Measurements from ENCODE around the gene TRUB1.

Gene TRUB1

DNA sequence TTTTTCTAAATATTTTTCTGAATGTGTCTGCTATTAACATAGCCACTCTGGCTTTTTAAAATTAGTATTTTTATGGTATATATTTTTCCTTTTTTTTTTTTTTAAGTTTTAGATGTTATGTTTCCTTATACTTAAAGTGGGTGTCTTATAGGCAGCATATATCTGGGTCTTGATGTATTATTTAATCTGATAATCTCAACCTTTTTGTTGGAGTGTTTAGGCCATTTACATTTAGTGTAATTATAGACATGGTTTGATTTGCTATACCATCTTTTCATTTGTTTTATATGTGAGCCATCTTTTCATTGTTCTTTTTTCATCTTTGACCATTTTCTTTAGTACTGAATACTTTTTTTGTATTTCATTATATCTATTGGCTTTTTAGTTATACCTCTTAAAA, 45.0 kb downstream of the TRUB1 start:
- DNase-seq (ENCODE audit: low spot score): no peak

DNA sequence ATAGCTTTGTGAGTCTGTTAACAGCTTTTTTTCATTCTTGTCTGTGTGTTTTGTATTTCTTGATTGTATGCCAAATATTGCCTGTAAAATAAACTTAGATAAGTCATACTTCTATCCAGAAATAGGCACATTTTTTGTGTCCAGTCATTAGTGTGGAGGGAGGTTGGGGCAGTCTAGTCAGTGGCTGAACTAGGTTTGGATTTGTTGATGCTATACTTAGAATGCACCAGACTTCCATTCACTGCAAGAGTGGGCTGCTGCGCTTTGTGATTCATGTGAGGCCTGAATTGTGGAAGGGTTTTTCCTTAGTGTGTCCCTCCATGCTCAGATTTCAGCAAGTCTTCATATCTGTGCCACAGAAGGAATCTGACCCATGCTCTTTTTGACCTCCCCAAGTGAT, 50.0 kb downstream of the TRUB1 start:
- DNase-seq (ENCODE audit: low spot score): peak; percentile 19

DNA sequence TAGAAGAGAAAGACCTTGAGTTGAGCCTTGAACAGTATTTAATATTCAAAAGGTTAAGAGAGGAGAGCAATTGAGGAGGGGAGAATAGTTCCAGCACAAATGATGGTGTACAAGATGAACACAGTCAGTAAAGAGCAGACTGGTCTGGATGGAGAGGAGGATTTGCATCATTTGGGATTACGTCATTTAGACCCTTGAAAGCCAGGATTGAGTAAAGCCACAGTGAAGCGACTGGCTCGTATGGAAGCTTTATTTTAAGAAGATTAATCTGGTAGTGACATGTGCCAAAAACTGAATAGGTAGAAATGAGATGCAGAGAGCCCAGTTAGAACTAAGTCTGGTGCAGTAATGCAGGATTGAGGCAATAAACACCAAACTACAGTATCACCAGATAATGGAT, 52.6 kb downstream of the TRUB1 start:
- no peak for DNase-seq (ENCODE audit: low spot score)

DNA sequence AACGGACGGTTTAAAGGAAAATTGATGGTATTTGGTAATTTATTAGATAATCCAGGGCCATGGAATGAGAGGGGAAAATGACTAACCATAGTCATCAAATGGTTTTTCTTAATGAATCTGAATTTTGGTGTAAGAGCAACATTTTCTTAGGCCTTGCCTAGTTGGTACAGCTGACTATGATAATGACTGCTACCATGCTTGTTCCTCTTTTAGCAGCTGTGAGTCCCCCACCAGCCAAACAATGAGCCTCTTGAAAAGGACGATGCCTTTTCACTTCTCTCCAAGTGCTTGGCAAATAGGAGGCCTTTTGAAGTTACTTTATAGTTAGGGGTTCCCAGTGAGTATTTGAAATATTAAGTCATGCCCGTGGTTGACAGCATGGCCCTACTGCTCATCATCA, 53.0 kb downstream of the TRUB1 start:
- no peak for DNase-seq (ENCODE audit: low spot score)

DNA sequence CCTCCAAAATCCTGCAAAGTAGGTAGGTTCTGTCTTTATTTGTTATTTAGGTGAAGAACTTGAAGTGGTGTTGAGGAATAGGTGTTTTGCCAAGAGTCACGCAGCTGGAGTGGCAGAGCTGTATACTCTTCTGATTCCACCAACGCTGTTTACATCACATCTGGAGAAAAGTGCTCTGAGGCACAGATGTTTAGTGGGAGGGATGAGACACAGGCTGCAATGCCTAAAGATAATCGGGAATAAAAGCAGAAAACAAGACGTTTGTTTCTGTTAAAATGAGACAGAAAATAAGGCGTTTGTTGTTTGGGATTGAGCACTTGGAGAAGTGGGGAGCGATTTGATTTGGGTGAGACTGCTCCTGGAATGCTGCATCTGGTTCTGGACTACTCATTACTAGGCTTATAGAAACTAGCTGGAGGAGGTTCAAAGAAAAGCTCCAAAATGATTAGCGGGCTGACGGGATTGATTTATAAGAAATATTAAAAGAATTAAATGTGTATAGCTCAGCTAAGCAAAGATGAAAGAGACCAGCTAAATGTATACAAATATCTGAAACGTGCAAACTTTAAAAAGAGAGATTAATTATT, 54.3 kb downstream of the TRUB1 start:
- DNase-seq (ENCODE audit: low spot score): no peak

DNA sequence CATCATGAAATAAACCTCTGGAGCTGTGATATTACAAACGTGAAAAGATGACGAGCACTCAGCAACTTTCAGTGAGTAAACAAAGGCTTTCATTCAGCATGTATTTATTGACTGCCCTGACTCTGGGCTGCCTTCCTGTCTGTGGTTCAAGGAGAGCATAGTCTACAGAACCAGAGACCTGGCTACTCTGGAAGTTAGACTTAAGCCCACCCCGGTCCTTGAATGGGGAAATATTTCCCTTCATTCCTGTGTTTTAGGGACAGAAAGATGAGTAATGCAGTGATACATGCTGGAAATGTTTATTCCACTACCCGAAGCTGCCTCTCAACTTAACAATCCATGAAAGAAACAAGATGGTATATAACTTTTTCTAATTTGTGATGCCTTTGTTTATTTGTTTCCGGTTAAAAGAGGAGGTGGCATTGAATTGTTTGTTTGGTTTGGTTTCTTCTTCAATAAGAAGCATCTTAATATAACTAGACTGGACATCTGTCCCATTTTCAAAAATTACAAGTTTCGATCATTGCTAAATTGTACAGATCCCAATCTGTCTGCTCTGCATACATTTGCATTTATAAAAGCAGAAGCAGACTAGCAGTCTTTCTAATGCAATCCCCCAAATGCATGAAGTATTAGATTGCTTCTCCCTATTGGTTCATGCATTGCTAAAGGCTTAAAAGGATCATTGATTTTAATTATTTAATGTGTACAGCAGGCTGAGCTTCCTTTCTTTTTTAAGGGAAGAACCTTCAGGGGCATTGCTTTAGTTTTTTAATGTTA, 57.7 kb downstream of the TRUB1 start:
- DNase-seq (ENCODE audit: low spot score): no peak

DNA sequence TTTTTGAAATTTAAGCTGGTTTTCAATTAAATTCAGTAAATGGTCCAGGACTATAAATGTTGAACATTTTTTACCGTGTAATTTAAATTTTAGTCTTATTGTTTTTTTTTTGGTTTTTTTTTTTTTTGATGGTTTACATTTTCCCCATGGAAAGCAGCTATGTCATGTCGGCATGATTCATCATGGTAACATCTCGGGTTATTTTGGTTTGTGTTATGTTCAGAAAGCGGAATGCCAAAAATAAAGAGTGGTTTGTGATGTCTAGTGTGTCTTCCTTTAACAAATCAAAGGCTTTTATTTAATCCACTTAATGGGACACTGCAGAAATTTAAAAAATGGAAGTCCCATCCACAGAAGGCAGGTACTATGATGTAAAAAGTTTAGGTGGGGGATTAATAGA, 58.5 kb downstream of the TRUB1 start:
- no peak for DNase-seq (ENCODE audit: low spot score)

DNA sequence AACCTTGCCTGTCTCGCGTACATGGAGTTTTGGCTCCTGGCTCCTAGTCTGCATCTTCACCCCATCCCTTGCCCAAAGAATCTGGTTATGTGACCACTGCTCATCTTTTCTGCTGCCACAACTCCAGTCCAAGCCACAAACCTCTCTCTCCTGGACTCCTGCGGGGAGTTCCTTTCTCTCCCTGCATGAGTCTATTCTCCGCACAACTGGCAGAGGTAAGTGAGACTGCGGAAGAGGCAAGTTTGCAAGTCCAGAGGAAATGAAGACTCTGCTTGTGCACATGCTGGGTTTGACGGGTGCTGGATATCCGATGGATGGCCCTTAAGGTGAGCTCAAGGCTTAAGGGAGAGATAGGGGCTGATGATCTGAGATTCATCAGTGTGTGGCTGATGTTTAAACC, 61.0 kb downstream of the TRUB1 start:
- DNase-seq (ENCODE audit: low spot score): no peak

DNA sequence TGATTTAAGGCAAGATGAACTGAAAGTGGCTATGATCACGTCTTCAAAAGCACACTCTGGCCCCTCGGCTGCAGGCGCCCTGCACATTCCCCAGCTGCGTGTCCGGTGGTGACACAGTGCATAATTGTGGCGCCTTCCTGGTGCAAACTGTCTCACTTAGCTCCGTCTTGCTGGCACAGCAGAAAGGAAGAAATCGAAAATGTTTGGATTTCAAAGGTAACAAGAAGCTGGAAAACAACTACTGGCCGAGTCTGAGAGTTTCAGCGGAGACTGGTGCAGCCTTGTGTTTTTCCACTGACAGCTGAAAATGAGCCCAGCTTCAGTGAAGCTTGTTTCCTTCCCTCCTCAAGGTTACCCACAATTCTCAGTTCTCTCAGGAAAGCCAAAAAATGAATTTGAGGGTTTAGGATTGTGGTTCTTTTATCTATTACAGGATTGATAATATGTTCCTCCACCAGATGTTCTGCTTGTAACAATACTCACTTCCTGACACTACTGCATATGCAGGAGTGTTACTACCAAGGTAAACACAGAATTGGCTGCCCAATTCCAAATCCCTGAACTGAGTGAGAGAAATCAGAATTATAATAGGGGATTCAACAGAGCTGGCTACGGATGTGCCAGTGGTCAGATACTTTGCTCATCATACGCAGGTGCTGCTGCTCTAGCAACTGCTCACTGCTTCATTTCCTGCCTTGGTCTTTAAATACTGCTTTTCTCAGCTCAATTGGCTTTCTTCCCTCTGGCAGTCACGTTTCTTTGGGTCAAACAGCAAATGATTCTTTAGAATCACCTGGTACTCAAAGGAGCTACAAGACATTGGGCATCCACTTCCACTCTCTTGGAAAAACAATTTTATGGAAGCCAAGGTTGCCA, 63.7 kb downstream of the TRUB1 start:
- no peak for DNase-seq (ENCODE audit: low spot score)

DNA sequence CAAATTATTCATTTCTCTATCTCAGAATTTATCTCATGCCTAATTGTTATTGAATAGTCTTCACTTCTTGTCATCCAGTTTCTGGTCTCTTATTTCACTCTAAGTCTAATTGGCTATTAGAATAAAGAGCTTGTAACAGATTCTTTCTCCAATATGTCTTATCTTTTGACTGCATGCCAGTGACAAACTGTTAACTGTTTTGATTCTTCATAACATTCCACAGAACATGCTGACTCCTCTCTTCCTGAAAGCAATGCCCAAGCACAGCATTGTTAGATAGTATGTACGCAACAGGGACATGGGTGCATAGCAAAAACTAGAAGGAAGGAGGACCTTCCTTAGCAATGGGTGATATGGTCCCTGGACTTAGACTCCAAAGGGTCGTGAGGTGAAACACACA, 65.4 kb downstream of the TRUB1 start:
- no peak for DNase-seq (ENCODE audit: low spot score)

DNA sequence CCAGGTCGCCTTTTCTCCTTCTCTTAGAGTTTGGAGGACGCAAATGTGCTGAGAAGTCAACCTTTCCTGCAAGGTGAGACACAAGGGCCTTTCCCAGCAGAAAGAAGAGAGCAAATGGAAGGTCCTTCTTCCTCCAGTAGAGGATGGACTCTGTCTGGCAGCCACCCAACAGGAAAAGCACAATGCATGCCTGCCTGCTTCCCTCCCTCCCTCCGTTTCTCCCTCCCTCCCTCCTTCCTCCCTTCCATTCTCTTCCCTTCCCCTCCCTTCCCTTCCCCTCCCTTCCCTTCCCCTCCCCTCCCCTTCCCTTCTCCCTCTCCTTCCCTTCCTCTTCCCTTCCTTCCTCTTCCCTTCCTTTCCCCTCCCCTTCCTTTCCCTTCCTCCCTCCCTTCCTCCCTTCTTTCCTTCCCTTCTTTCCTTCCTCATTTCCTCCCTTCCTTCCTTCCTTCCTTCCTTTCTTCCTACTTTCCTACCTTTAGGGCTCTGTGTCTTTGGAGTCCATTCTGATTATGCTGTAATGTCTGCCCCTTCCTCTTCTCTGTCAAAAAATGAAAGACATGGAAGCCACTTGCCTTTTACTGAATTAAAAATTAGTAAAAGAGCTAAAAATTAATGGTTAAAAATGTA, 66.4 kb downstream of the TRUB1 start:
- no peak for DNase-seq (ENCODE audit: low spot score)

DNA sequence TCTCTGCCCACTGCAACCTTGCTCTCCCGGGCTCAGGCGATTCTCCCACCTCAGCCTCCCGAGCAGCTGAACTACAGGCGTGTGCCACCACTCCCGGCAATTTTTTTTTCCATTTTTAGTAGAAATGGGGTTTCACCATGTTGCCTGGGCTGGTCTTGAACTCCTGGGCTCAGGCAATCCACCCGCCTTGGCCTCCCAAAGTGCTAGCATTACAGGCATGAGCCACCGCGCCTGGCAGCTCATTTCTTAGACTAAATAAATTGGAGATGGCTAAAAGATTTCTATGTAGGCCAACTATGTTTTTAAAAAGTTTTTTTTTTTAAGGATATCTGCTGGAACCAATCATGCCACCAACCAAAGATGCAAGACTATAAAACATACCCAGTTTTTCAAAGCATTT, 67.8 kb downstream of the TRUB1 start:
- DNase-seq (ENCODE audit: low spot score): no peak

DNA sequence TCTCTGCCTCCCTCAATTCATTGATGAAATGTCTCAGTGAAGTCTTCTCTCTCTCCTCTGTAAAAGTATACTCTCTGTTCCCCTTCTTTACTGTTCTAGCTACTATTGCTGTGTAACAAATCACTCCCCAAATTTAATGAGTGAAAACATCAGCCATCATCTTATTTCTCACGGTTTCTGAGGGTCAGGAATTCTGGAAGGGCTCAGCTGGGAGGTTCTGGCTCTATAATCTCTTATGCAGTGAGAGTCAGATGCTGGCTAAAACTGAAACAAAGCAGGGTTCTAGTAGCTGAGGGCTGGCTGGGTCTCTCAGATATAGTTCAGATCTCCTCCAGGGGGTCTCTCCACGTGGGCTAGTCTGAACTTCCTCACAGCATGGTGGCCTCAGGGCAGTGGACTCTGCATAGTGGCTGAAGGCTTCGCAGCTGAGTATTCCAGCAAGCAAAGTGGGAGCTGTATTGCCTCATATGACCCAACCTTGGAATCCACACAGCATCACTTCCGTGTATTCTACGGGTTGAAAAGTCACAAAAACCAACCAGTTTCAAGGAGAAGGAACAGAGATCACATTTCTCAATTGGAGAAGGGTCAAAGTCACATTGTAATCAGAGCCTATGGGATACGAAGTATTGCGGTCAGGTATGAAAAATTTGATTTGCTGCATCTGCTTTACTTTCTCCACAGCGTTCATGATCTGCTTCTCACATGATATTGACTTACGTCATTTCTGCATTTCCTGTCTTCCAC, 80.4 kb downstream of the TRUB1 start:
- no peak for DNase-seq (ENCODE audit: low spot score)

DNA sequence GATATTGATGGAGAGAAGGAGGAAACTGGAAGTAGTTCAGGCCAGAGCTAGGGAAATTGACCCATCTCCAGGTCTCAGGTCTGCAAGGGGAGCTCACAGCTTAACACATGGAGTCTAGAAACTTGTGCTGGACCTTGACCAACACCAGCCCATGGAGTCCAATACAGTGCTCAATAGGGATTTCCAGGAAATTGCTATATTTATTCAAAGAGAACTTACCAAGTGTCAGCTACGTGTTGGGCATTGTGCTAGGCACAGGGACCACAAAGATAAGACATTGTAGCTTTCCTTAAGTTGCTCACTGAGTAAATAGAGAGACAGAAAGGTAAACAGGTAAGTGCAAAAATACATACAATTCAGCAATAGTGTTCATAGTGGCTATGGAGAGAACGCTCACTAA, 82.5 kb downstream of the TRUB1 start:
- DNase-seq (ENCODE audit: low spot score): no peak

DNA sequence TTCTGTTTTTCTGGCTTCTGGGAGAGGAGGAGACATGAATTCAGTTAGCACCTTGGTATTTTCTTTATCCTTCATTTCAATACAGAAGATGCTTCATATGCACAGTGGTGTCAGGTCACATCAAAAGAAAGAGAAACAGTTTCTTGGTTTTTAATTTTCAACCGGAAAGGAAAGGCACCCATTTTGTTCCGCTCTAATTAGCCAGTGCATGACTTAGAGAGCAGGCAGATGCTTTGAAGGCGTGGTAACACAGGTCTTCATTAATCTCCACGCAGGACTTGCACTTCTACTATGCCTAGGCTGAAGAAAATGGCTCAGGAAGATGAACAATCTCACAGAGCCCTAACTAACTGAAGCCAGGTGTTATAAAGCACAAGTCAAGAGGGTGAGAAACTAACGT, 84.7 kb downstream of the TRUB1 start:
- DNase-seq (ENCODE audit: low spot score): no peak

DNA sequence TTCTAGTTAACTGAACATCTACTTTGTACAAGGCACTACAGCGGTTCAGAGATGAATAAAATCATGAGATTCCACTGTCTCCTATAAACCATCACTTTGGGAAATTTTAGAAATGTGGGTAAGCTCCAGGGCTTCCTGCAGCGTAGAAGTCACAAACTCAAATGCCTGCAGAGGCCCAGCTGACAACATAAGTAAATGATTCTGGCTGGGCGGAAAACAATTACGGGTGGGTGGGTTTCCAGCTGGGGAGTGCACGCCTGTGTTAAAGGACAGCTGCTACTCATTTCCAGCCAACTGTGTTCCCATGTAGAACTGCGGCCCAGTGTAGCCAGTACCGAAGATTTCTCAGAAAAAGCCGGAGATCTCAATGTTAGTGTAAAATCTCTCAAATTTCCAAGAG, 85.7 kb downstream of the TRUB1 start:
- no peak for DNase-seq (ENCODE audit: low spot score)

DNA sequence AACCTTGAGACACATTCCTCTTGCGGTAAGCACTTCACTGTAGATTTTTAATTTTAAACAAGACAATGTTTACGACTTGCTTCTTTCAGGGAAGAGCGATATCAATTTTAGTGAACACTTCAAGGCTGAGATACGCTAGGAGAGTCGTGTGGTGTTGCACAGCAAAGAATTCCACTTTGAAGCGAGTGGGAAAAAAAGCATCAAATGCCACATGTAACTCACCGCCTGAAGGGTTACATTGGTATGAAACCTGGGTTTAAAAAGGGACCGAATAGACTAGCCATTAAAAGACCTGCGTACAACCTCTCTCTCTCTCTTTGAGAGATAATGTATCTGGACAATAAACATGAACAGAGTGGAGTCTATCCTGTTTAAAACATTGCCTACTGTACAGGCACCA, 86.4 kb downstream of the TRUB1 start:
- DNase-seq (ENCODE audit: low spot score): no peak

DNA sequence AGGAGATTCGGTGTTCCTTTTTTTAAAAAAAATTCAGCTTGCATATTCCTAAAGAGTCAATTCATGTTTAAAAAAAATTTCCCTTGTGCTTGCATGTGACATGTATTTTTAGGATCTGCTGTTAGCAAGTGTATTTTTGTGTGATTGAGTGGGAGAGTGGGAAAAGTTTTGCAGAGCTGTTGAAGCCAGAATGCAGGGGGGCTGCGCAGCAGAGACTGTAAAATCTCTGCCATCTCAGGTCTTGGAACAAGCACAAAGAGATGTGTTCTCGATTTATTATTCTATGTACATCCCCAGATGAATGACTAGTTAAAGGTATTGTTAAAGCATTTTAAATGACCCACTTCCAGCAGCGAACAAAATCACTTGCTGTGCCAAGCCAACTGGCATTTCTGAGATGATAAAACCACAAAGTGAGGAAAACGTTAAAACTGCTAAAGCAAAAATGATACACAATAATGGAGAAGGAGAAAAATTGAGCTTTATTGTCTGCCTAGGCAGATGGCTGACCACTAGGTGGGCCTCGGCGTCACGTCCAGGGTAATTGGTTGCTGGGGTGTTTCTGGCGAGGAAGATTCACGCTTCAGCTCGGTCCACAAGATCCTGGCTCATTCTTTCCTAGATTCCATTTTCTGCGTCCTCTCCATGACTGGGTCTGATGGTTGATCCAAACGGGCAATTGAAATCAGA, 88.2 kb downstream of the TRUB1 start:
- DNase-seq (ENCODE audit: low spot score): no peak

DNA sequence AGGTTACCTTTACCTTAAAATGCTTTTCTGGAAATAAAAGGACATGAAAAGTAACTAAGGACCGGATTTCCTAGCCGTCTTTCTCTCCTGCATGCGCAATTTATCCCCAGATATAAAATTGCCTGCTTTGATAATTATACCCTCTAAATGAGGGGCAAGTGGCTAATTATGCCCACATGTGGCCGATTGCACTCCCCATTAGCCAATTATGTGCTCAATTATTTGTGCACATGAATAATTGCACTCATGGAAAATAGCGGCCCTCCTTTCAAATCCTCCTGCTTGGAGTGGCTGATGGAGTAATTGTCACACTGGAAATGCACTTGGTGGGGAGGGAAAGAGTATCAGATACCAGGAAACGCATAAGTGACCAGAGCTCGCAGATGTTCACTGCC, 88.7 kb downstream of the TRUB1 start:
- DNase-seq (ENCODE audit: low spot score): no peak
